VCaP (cell line): ENCODE data around the gene ATP11A.
A peak's percentile ranks its signal among the peaks of the same experiment; 100 is the strongest.

Experiments
- H3K27ac ChIP-seq: fragments of 450-650 bp; 2 replicates; pipeline ENCODE4 v1.5.1; 2017
- CTCF ChIP-seq: fragments of 450-650 bp; conservative IDR thresholded peaks from 2 replicates; pipeline ENCODE4 v1.5.1; 2017; ENCODE audit warnings: mild to moderate bottlenecking, moderate library complexity

ATP11A gene

DNA sequence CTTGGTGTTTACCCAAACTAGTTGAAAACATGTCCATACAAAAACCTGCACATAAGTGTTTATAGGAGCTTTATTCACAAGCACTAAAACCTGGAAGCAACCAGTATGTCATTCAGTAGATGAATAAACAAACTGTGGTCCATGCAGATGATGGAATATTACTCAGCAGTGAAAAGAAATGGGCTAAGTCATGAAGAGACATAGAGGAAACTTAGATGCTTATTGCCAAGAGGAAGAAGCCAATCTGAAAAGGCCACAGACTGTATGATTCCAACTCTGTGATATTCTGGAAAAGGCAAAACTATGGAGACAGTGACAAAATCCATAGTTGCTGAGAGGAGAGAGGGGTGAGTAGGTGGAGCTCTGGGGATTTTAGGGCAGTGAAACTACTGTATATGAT is 240.4 kb downstream of the ATP11A start:
- H3K27ac ChIP-seq, result peak overlapping the region; percentile 55; the same call in 1 of the 2 replicates
- TF ChIP-seq CTCF, result no peak

- TF ChIP-seq CTCF, result no peak
- no peak overlapping the region for H3K27ac ChIP-seq
Measured at GRCh38 chr13:112931028-112931934, 241.4 kb downstream of the ATP11A start.

DNA sequence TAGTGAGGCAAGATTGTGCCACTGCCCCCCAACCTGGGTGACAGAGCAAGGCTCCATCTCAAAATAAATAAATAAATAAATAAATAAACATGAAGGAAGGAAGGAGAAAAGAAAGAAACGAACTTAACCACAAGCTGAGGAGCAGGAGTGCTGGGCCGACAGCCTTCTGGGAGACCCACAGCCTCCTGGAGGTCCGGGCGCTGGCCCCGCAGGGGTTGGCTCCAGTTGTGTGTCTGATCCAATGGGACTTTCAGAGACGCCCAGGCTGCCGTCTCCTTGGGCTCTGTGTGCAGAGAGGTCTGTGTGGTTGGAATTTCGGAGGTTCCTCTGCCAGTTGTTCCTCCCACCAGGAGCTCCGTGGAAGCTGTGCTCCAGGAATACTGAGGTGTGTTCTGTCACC is 243.1 kb downstream of the ATP11A start:
- TF ChIP-seq CTCF, result no peak

GRCh38 chr13:112933649-112934048 is 243.8 kb downstream of the ATP11A start:
- H3K27ac ChIP-seq, result no peak overlapping the region
- no peak for TF ChIP-seq CTCF

More for the DNA sequence above, 243.1 kb downstream of the ATP11A start:
- no peak overlapping the region for H3K27ac ChIP-seq

- H3K27ac ChIP-seq, result no peak overlapping the region
- no peak for TF ChIP-seq CTCF
Measured at GRCh38 chr13:112934078-112934477, 244.2 kb downstream of the ATP11A start.
